Testis (tissue), 3 donors: Measurements from ENCODE around the gene SNX32. TPM values are rescaled to one million over a fixed set of nuclear protein-coding genes. Genes with fewer than 3 reads are reported as not detected.

Source experiments
- DNase-seq: peaks from one replicate; pipeline ENCODE4 v3.0.0-alpha.2; 2019
- H3K27ac ChIP-seq, 2 donors: fragments of 200-600 bp; sonication (generic); one replicate each; pipeline ENCODE4 v1.5.1; 2019
- H3K27me3 ChIP-seq: fragments of 200-600 bp; sonication (generic); one replicate; pipeline ENCODE4 v1.5.1; 2019
- H3K36me3 ChIP-seq: fragments of 200-600 bp; sonication (generic); one replicate; pipeline ENCODE4 v1.5.1; 2017; ENCODE audit warnings: low read depth; ENCODE audit errors: missing control alignments
- H3K4me1 ChIP-seq: fragments of 200-600 bp; sonication (generic); one replicate; pipeline ENCODE4 v1.5.1; 2019
- H3K4me3 ChIP-seq, 2 donors: fragments of 200-600 bp; sonication (generic); one replicate each; pipeline ENCODE4 v1.5.1; 2017 to 2019
- H3K9me3 ChIP-seq: fragments of 200-600 bp; sonication (generic); one replicate; pipeline ENCODE4 v1.5.1; 2017
- CTCF ChIP-seq, 3 experiments: fragments of 450-650 bp in 2 of 3; fragments of 200-600 bp in 1 of 3; sonication (generic) in 1 of 3; IDR thresholded peaks; one replicate each; pipeline ENCODE4 v1.5.1; 2016 to 2019; ENCODE audit warnings: antibody characterized with exemption in 3 of 3, mild to moderate bottlenecking in 2 of 3, moderate library complexity in 1 of 3
- POLR2A ChIP-seq: fragments of 450-650 bp; IDR thresholded peaks from one replicate; pipeline ENCODE4 v1.6.1; 2017; ENCODE audit warnings: antibody characterized with exemption, mild to moderate bottlenecking, moderate library complexity
- WGBS, 2 donors: methylation state at CpG; one replicate each; pipeline ENCODE4 v1.1.5; 2018; 5-methylcytosine and 5-hydroxymethylcytosine counted together
- intact Hi-C: fragments of 100-400 bp; cut with DNase I; formaldehyde crosslinking; loops from one replicate; pipeline ENCODE4 v1.15.1; 2023; ENCODE audit warnings: low total_unique reads
- polyA plus RNA-seq: library from polyadenylated mRNA; stranded (reverse); fragments of 350-450 nt; fragmentation: Illumina TruSeq; extraction: RNeasy Lipid Tissue Mini Kit (QIAGEN cat#74804); gene quantifications from one replicate; pipeline ENCODE4 v1.2.3, GENCODE V29; 2014; ENCODE audit warnings: low read depth, low replicate concordance; ENCODE audit not compliant: insufficient read depth
- total RNA-seq, 2 donors: library from RNA; depleted of rRNA; stranded (reverse); fragments of >200 nt; gene quantifications; one replicate each; pipeline ENCODE4 v1.2.3, GENCODE V29; 2016

SNX32 gene
- total and polyA plus RNA-seq, 3 donors from 2014 or later, result 3.2 to 4.9 (median 4.0) TPM

GRCh38 chr11:65870307-65870658 lies 36.5 kb downstream of the SNX32 start:
- Histone ChIP-seq H3K9me3 (no peaks in the 10 kb centered on the region), H3K36me3 (no peaks in the 10 kb centered on the region), H3K27me3 (no peaks in the 10 kb centered on the region), H3K27ac (no peak overlapping the region), H3K4me3 (no peak overlapping the region), H3K4me1 (peaks cover 14% of the 10 kb centered on the region)
- intact Hi-C loops, result no loop called here
- WGBS, 2 donors, result 68 to 78% methylated on average over 5 to 11 of the region's 11 CpGs
- no peak for DNase-seq
- TF ChIP-seq CTCF (IDR thresholded peaks at IDR 0.05), result no peak
- TF ChIP-seq POLR2A, result no peak

GRCh38 chr11:65870706-65871681 lies 37.2 kb downstream of the SNX32 start:
- peaks cover 14% of the 10 kb centered on the region for H3K4me1 ChIP-seq
- H3K27me3 ChIP-seq, result no peaks in the 10 kb centered on the region
- DNase-seq, result no peak
- H3K36me3 ChIP-seq, result no peaks in the 10 kb centered on the region
- 69 to 100% methylated on average over 1 to 24 of the region's 24 CpGs for WGBS, 2 donors
- H3K27ac ChIP-seq, result peak overlapping the region; percentile 82 to 93
- no peaks in the 10 kb centered on the region for H3K9me3 ChIP-seq
- intact Hi-C loops, result no loop called here
- TF ChIP-seq CTCF (IDR thresholded peaks at IDR 0.05) (no peak), POLR2A (no peak)
- no peak overlapping the region for H3K4me3 ChIP-seq

GRCh38 chr11:65871811-65872548 lies 38.2 kb downstream of the SNX32 start:
- H3K4me3 ChIP-seq, result peak overlapping the region; percentile 58 to 59
- H3K4me1 ChIP-seq, result peaks cover 14% of the 10 kb centered on the region
- 32 to 53% methylated on average over 7 to 11 of the region's 26 CpGs for WGBS, 2 donors
- no peak for DNase-seq
- no peaks in the 10 kb centered on the region for H3K27me3 ChIP-seq
- peak overlapping the region; percentile 82 to 93 for H3K27ac ChIP-seq
- no peaks in the 10 kb centered on the region for H3K9me3 ChIP-seq
- H3K36me3 ChIP-seq, result no peaks in the 10 kb centered on the region
- TF ChIP-seq CTCF (IDR thresholded peaks at IDR 0.05), result no peak
- no peak for TF ChIP-seq POLR2A
- intact Hi-C loops, result no loop called here

- H3K4me1 ChIP-seq, result peaks cover 14% of the 10 kb centered on the region
- DNase-seq, result no peak
- no peaks in the 10 kb centered on the region for H3K27me3 ChIP-seq
- WGBS, 2 donors, result 1 to 3% methylated on average over 8 to 48 of the region's 69 CpGs
- no peaks in the 10 kb centered on the region for H3K9me3 ChIP-seq
- H3K27ac ChIP-seq, result peak within 1 kb of the TSS; percentile 82 to 93
- intact Hi-C loops, result no loop called here
- H3K4me3 ChIP-seq, result peak within 1 kb of the TSS; percentile 58 to 59
- H3K36me3 ChIP-seq, result no peaks in the 10 kb centered on the region
- TF ChIP-seq POLR2A (no peak), CTCF (IDR thresholded peaks at IDR 0.05) (no peak)
Measured at GRCh38 chr11:65872586-65873317, 39.0 kb downstream of the SNX32 start, which contains the start of gene EFEMP2. Gene EFEMP2, minus strand, starts transcription at chr11:65872800. Its CDS starts 446 bp downstream, at chr11:65872354.
